HCT116 (cell line): ENCODE measurements around the gene CDK4. TPM values are rescaled to one million over a fixed set of nuclear protein-coding genes. Genes with fewer than 3 reads are reported as not detected.

Experiments
- ATAC-seq: fragments of 200-7000 bp; cut with Tn5 transposase; 2 replicates; pipeline ENCODE4 v1.9.1; 2020; ENCODE audit warnings: mild to moderate bottlenecking, moderate library complexity
- BruUV-seq: library from RNA; stranded (reverse); fragments of 400-500 nt; replicated peaks from 2 replicates; lab custom pipeline; 2021; lab: Mats Ljungman, UMichigan
- CTCF ChIA-PET: fragments of 300-600 bp; sonication (Branson Sonifier 250); formaldehyde crosslinking; loops from one replicate; lab custom pipeline; 2021; ENCODE audit warnings: antibody characterized with exemption; lab: Charles Lee
- POLR2A ChIA-PET: fragments of 300-600, 350-600 bp; sonication (Branson Sonifier 250); formaldehyde crosslinking; loops from one replicate; lab custom pipeline; 2021; ENCODE audit warnings: antibody characterized with exemption; lab: Charles Lee
- RAD21 ChIA-PET, 2 experiments: fragments of 300-600 bp; sonication (Branson Sonifier 250); formaldehyde crosslinking; loops; one replicate each; lab custom pipeline; 2023; ENCODE audit warnings: low total read pairs in 2 of 2; ENCODE audit not compliant: uncharacterized antibody in 2 of 2, unreplicated experiment in 2 of 2, low non-redundant PET in 1 of 2; lab: Charles Lee
- DNase-seq: peaks from one replicate; pipeline ENCODE4 v3.0.0-alpha.2; 2010; ENCODE audit warnings: low read depth, low spot score
- H2AFZ ChIP-seq: fragments of 200-600 bp; shearing (Covaris generic), sonication (generic); 2 replicates; pipeline ENCODE4 v1.6.1; 2017; ENCODE audit warnings: low read depth, mixed run types, mixed read lengths, antibody characterized with exemption, low read length; ENCODE audit not compliant: poor library complexity, severe bottlenecking
- H3K27ac ChIP-seq: 2 replicates; pipeline ENCODE4 v1.5.1; 2012; ENCODE audit warnings: low read depth, low read length
- H3K27me3 ChIP-seq: fragments of 200-600 bp; sonication (generic); 2 replicates; pipeline ENCODE4 v1.6.1; 2016; ENCODE audit warnings: mixed run types, low read length, mixed read lengths; ENCODE audit not compliant: insufficient read depth
- H3K36me3 ChIP-seq, 2 experiments: fragments of 200-500 bp in 1 of 2; fragments of 200-600 bp in 1 of 2; sonication (Bioruptor generic) in 1 of 2; sonication (generic) in 1 of 2; 2 replicates each; pipeline versions ENCODE4 v1.5.1 to v1.6.1; 2014 to 2016; ENCODE audit warnings: low read length in 2 of 2, inconsistent platforms in 1 of 2, mixed read lengths in 1 of 2, mixed run types in 1 of 2; ENCODE audit not compliant: insufficient read depth in 2 of 2, control insufficient read depth in 1 of 2
- H3K4me1 ChIP-seq, 2 experiments: fragments of 200-600 bp in 1 of 2; sonication (generic) in 1 of 2; 2 replicates each; pipeline versions ENCODE4 v1.5.1 to v1.6.1; 2012 to 2017; ENCODE audit warnings: low read length in 2 of 2, inconsistent platforms in 1 of 2, mild to moderate bottlenecking in 1 of 2, mixed read lengths in 1 of 2, mixed run types in 1 of 2, moderate library complexity in 1 of 2; ENCODE audit not compliant: insufficient read depth in 2 of 2, control insufficient read depth in 1 of 2
- H3K4me2 ChIP-seq: fragments of 200-600 bp; sonication (generic); 2 replicates; pipeline ENCODE4 v1.6.1; 2017; ENCODE audit warnings: mixed run types, low read length, mixed read lengths
- H3K4me3 ChIP-seq, 2 experiments: fragments of 200-600 bp in 1 of 2; sonication (generic) in 1 of 2; replicated peaks in 1 of 2; 2 replicates each; pipeline ENCODE4 v1.5.1; 2011 to 2016; ENCODE audit warnings: low read length in 2 of 2, control low read depth in 1 of 2, low read depth in 1 of 2, mild to moderate bottlenecking in 1 of 2, mixed read lengths in 1 of 2, mixed run types in 1 of 2
- H3K79me2 ChIP-seq: fragments of 200-600 bp; sonication (generic); 2 replicates; pipeline ENCODE4 v1.6.1; 2017; ENCODE audit warnings: mild to moderate bottlenecking, mixed run types, low read length, moderate library complexity, mixed read lengths; ENCODE audit not compliant: insufficient read depth
- H3K9ac ChIP-seq: fragments of 200-600 bp; sonication (generic); 2 replicates; pipeline ENCODE4 v1.6.1; 2016; ENCODE audit warnings: low read length, mixed read lengths
- H3K9me2 ChIP-seq: fragments of 200-600 bp; sonication (generic), shearing (Covaris generic); 2 replicates; pipeline ENCODE4 v1.6.1; 2017; ENCODE audit warnings: mixed run types, mild to moderate bottlenecking, moderate library complexity; ENCODE audit not compliant: insufficient read depth
- H3K9me3 ChIP-seq, 2 experiments: fragments of 200-500 bp in 1 of 2; fragments of 200-600 bp in 1 of 2; sonication (Bioruptor generic) in 1 of 2; sonication (generic) in 1 of 2; 2 replicates each; pipeline ENCODE4 v1.6.1; 2014 to 2017; ENCODE audit warnings: low read length in 2 of 2, mixed read lengths in 2 of 2, inconsistent platforms in 1 of 2, low read depth in 1 of 2, mild to moderate bottlenecking in 1 of 2, mixed run types in 1 of 2, moderate library complexity in 1 of 2; ENCODE audit not compliant: control insufficient read depth in 1 of 2, insufficient read depth in 1 of 2
- H4K20me1 ChIP-seq: fragments of 200-600 bp; sonication (generic), shearing (Covaris generic); 2 replicates; pipeline ENCODE4 v1.6.1; 2017; ENCODE audit warnings: mixed run types, mild to moderate bottlenecking, moderate library complexity; ENCODE audit not compliant: insufficient read depth
- ATF3 ChIP-seq: IDR thresholded peaks from 2 replicates; pipeline ENCODE4 v1.6.1; 2012
- CBX3 ChIP-seq: IDR thresholded peaks from 2 replicates; pipeline ENCODE4 v1.6.1; 2012; ENCODE audit warnings: low read depth
- EGR1 ChIP-seq: IDR thresholded peaks from 2 replicates; pipeline ENCODE4 v1.6.1; 2012; ENCODE audit warnings: low read depth
- FOSL1 ChIP-seq: IDR thresholded peaks from 2 replicates; pipeline ENCODE4 v1.6.1; 2012; ENCODE audit warnings: low read depth
- POLR2AphosphoS5 ChIP-seq: IDR thresholded peaks from 2 replicates; pipeline ENCODE4 v1.6.1; 2011; ENCODE audit warnings: mild to moderate bottlenecking, low read depth, low read length, moderate library complexity
- RAD21 ChIP-seq: IDR thresholded peaks from 2 replicates; pipeline ENCODE4 v1.6.1; 2012; ENCODE audit warnings: low read depth, mild to moderate bottlenecking
- REST ChIP-seq: IDR thresholded peaks from 2 replicates; pipeline ENCODE4 v1.6.1; 2012; ENCODE audit warnings: low read depth
- SIN3A ChIP-seq: IDR thresholded peaks from 2 replicates; pipeline ENCODE4 v1.6.1; 2012; ENCODE audit warnings: low read depth
- SP1 ChIP-seq: IDR thresholded peaks from 2 replicates; pipeline ENCODE4 v1.6.1; 2012; ENCODE audit warnings: low read depth
- SRF ChIP-seq: IDR thresholded peaks from 2 replicates; pipeline ENCODE4 v1.6.1; 2012; ENCODE audit warnings: low read depth
- intact Hi-C: fragments of 100-400 bp; cut with micrococcal nuclease; formaldehyde crosslinking; loops from 2 replicates; pipeline ENCODE4 v1.10.0; 2022
- total RNA-seq: library from RNA; stranded (reverse); gene quantifications from one replicate; pipeline ENCODE4 v1.2.1, GENCODE V29; 2021; ENCODE audit not compliant: unreplicated experiment

The CDK4 gene
- total RNA-seq, 1 experiment from 2014 or later, result 206 TPM

- TF ChIP-seq REST (no peak), ATF3 (no peak), CBX3 (no peak), EGR1 (no peak), SIN3A (no peak), FOSL1 (no peak), SRF (no peak), SP1 (no peak)
These were observed 27.0 kb downstream of the CDK4 start (continued) for GRCh38 chr12:57724936-57725740.

GRCh38 chr12:57724003-57724935 lies 27.8 kb downstream of the CDK4 start:
- no peak overlapping the region for H3K9ac ChIP-seq
- no TSS peak for BruUV-seq
- H3K79me2 ChIP-seq, result no peaks in the 10 kb centered on the region
- peaks cover 7 to 18% of the 10 kb centered on the region in 2 experiments; a peak in 3 of 4 replicates for H3K4me1 ChIP-seq
- ChIA-PET CTCF (interaction anchor here (3.1 kb wide), 1 partner anchor 141 kb away, joined by 15 read pairs; no protein-coding TSS in a partner anchor), POLR2A (no interaction called here), RAD21 (no interaction called here)
- DNase-seq (no peak), ATAC-seq (no peak)
- H2AFZ ChIP-seq, result no peak overlapping the region
- no peaks in the 10 kb centered on the region for H3K9me3 ChIP-seq
- intact Hi-C loops, result no loop called here
- no peak for TF ChIP-seq RAD21
- peak; percentile 31; the same call in 1 of the 2 replicates for TF ChIP-seq POLR2AphosphoS5
- peaks cover 4% of the 10 kb centered on the region in 2 experiments; a peak in 2 of 4 replicates for H3K36me3 ChIP-seq
- no peaks in the 10 kb centered on the region for H4K20me1 ChIP-seq
- no peak overlapping the region for H3K4me2 ChIP-seq
- no peak overlapping the region for H3K4me3 ChIP-seq
- H3K27me3 ChIP-seq, result no peaks in the 10 kb centered on the region
- H3K9me2 ChIP-seq, result no peaks in the 10 kb centered on the region
- H3K27ac ChIP-seq, result no peak overlapping the region
